Ishikawa (cell line): Measurements from ENCODE around the gene ZAP70.

Experiments used
- EP300 ChIP-seq: IDR thresholded peaks from 2 replicates; pipeline ENCODE4 v1.6.1; 2012; ENCODE audit warnings: borderline replicate concordance
- MAX ChIP-seq: IDR thresholded peaks from 2 replicates; pipeline ENCODE4 v1.6.1; 2012
- NFIC ChIP-seq: IDR thresholded peaks from 2 replicates; pipeline ENCODE4 v1.6.1; 2012
- RAD21 ChIP-seq: IDR thresholded peaks from 2 replicates; pipeline ENCODE4 v1.6.1; 2012; ENCODE audit warnings: low read depth
- REST ChIP-seq: IDR thresholded peaks from 2 replicates; pipeline ENCODE4 v1.6.1; 2012; ENCODE audit warnings: low read depth, mild to moderate bottlenecking
- TEAD4 ChIP-seq: IDR thresholded peaks from 2 replicates; pipeline ENCODE4 v1.6.1; 2012
- USF1 ChIP-seq: IDR thresholded peaks from 2 replicates; pipeline ENCODE4 v1.6.1; 2012
- YY1 ChIP-seq: IDR thresholded peaks from 2 replicates; pipeline ENCODE4 v1.6.1; 2012; ENCODE audit warnings: low read depth
- ZBTB7A ChIP-seq: IDR thresholded peaks from 2 replicates; pipeline ENCODE4 v1.6.1; 2012; ENCODE audit warnings: low read depth

GRCh38 chr2:97770445-97770844 lies 57.1 kb downstream of the ZAP70 start:
- TF ChIP-seq YY1 = no peak
- no peak for TF ChIP-seq EP300
- no peak for TF ChIP-seq NFIC
- no peak for TF ChIP-seq MAX
- TF ChIP-seq REST = no peak
- no peak for TF ChIP-seq USF1
- TF ChIP-seq TEAD4 = no peak
- no peak for TF ChIP-seq RAD21
- TF ChIP-seq ZBTB7A = no peak
